Measurements from ENCODE around the gene BSN.

The BSN gene

GRCh38 chr3:49701388-49702077 is 147.3 kb downstream of the BSN start:
- no peak for DNase-seq

DNA sequence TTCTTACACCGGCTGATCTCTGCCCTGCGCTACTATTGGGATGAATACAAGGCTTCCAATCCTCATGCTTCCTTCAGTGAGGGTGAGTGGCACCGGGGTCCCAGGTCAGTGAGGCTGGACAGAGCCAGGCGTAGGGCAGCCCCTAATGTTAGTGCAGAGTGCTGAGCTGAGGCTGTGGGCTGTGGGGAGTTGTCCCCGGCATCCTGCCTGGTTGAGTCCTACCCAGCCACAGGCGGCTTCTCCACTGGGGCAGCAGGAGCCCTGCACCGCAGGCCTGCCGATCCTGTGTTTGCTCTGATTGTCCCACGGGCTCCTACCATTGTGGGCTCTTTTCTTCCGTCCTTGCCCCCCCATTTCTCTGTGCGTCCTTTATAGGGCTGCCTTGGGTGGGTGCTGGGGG is 148.4 kb downstream of the BSN start:
- DNase-seq = no peak

DNA sequence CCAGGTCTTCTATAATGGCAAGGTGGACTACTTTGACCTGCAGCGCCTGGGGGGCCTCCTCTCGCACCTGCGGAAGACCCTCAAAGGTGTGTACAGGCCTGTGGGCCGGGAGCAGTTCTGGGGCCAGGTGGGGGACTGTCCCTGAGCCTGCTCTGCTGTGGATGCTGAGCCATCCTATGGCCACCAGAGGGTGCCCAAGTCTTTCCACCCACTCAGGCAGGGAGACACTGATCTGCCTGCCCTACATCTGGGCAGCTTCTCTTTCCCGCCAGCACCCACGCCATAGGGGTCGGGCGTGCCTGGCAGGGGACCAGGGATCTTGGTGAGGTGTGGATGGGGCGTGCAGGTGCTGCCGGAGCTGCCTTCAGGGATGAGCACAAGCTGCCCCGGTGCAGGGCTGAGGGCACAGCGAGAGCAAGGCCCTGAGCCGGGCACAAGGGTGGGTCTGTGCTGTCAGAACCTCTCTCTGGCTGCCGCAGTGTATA is 149.2 kb downstream of the BSN start:
- peak; percentile 31 for DNase-seq

GRCh38 chr3:49703956-49704355 is 149.7 kb downstream of the BSN start:
- DNase-seq = no peak

DNA sequence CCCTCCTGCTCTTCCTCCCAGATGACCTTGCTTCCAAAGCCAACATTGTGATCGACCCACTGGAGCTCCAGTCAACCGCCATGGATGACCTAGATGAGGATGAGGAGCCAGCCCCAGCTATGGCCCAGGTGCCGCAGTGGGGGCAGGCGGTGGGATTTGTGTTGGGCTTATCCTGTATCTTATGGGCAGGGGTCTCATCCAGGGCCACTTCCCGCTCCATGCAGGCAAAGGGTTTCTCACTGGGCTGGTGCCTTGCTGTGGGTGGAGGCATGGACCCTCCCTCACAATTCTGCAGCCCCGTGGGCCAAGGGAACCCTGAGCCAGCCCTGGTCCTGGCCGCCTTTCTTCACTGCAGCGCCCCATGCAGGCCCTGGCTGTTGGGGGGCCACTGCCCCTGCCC is 150.4 kb downstream of the BSN start:
- DNase-seq = no peak

DNA sequence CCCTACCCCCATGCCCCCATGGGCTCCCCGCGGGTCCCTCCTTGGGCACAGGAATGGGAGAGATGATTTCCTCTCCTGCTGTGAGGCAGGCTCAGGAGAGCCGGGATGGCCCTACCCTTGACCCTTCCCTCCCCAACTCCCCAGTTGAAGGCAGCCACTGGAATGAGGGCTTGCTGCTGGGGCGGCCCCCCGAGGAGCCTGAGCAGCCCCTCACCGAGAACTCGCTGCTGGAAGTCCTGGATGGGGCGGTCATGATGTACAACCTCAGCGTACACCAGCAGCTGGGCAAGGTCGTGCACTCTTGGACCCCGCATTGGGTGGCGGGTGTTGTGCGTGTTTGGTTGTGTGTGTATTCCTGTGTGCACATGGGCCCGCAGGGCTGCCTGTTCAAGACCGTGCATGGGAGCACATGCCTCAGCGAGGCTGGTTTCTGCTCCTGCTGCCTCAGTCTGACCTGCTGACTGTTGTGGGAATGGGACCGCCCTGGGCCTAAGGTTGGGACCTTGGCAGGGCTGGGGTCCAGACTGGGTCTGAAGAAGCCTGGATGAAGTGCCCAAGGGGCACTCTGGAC is 151.2 kb downstream of the BSN start:
- no peak for DNase-seq

DNA sequence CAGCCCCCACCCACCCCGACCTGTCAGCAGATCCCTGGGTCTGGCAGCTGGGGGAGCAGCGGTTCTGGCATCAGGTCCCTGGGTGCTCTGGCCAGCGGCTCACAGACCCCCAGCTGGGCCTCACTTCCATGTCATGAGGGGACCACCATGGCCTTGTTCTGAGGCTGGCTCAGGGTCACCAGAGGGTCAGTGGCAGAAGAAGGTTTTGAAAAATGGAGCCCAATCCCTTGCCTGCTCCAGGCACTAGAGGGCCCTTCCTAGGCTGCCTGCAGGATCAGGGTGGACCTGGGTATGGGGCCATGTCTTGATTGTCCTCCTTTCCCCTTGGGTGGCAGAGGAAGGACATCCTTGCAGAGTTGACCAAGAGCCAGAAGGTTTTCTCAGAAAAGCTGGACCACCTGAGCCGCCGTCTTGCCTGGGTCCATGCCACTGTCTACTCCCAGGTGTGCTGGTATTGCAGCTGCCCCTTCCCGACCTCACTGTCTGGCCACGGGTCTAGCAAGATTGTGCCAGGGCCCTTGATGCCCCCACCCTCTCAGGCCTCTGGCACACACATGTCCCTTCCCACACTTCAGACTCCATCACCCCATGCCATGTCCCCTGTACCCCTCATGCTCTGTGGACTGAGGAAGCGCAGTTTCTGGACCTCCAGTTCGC is 152.3 kb downstream of the BSN start:
- DNase-seq = no peak

- DNase-seq = peak; percentile 33
These were observed 152.8 kb downstream of the BSN start for GRCh38 chr3:49707113-49707480.

GRCh38 chr3:49709852-49710251 is 155.6 kb downstream of the BSN start:
- DNase-seq = no peak

DNA sequence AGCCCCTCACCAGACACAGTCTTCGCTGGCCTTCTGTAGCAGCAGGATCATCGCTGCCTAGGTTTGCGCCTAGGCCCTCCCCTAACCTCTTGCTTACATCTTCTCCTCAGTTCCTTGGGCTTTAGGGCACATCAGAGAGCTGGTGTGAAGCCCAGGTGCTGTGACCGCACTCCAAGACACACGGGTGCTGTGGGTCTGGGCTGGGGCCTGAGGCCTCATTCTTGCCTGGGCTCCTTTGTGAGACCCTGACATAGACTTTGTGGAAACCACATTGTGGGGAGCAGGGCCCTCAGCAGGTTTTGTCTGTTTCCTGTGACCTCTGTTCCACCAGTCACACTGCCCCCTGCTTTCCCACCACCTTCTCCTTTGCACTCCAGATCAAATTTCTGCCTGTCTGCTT is 157.2 kb downstream of the BSN start:
- DNase-seq = no peak

- DNase-seq = no peak
These were observed 157.9 kb downstream of the BSN start for GRCh38 chr3:49712166-49712565.

GRCh38 chr3:49712631-49713317 is 158.5 kb downstream of the BSN start:
- DNase-seq = no peak

- no peak for DNase-seq
These were observed 159.2 kb downstream of the BSN start for GRCh38 chr3:49713336-49714105.

- no peak for DNase-seq
These were observed 160.7 kb downstream of the BSN start for GRCh38 chr3:49714728-49715550.

GRCh38 chr3:49715611-49716121 is 161.4 kb downstream of the BSN start:
- DNase-seq = no peak

GRCh38 chr3:49716169-49716568 is 161.9 kb downstream of the BSN start:
- DNase-seq = no peak

DNA sequence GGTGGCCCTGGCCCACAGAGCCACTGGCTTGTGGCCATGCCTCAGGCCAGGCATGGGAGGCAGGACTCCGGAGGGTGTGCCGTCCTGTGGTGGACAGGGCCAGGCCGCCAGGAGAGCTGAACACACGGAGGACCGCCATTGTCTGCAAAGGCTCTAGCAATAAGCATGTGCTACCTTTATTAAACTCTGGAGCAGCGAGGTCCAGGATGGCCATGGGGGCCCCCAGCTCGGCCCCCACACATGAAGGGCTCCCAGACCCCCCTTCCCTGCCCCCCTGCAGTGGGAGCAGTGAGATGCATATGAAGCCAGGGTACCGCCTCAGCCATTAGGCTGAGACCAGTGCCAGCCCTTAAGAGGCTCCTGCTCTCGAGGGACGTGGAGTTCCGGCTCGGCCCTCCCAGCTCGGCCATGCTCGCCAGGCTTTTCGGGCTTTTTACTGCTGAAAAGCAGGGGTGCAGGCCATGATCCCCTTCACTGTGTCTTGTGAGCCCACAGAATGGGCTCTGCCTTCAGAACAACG is 162.5 kb downstream of the BSN start:
- DNase-seq = no peak

DNA sequence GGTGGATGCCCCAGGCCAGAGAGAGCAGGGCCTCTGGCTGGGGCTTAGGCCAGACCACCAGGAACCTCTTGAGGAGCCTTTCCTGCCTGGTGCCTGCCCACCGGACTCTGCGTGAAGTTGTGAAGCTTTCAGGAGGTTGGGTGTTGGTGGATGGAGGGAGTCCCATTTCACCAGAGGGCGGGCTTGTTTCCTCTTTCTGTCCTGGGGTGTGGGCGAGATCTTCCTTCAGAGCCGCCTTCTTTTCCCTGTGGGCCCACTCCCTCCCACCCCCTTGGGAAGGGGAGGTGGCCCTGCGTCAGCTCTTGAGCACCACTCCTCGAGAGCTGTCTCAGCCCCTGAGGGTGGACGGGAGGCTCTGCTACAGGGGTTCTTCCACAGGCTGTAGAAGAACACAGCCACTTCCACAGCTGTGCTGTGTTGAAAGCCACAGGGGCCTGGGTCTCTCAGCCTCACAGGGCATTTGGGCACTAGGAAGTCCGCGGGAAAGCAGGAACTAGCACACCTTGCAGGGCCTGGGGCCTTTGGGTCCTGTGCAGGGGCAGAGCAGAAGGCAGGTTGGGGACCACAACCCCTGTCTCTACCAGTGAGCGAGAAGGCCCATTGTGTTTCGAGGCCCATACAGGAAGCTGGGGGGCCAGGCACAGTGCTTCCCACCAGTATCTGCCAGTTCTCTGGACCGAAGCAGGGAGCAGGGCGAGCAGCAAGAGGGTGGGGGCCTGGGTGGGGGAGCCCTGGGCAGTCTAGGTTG is 163.1 kb downstream of the BSN start:
- DNase-seq = no peak

DNA sequence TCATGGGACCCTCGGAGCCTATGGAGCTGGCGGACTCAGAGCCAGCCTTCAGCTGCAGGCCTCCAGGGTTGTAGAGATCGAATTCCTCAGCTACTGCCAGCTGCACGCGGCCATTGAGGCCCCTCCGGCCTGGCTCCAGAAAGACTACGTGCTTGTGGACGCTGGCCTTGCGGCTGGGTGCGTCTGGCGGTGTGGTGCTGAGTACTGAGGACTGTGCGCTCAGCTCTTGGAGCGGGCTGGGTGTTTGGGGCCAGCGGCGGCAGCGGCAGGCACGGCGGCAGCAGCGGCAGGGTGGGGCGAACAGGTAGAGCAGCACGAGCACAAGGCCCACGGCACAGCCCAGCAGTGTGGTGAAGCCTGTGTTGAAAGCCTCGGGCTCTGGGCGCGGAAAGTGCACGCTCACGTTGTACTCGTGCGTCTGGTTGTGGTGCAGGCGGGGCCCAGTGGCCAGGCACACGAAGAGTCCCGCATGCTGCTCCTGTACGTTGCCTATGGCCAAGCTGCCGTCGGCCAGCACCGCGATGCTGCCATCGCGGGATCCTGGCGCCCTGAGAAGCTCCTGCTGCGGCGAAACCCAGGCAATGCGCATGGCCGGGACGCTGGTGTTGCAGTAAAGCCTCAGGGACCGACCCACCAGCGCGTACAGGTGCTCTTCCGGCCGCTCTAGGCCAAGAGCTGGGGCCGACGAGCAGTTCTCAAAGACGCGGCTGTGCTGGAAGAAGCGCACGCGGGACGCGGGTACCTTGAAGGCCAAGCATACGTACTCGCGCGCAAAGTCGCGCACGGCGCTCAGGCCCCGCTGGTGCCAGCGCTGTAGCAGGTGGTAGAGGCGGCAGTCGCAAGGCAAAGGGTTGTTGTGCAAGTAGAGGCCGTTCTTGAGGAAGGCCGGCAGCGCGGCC is 163.9 kb downstream of the BSN start:
- DNase-seq = no peak

GRCh38 chr3:49718858-49719213 is 164.6 kb downstream of the BSN start:
- no peak for DNase-seq
